WERI-Rb-1 (cell line): ENCODE data around the gene RCAN2.

Experiments
- DNase-seq: peaks from one replicate; pipeline ENCODE4 v3.0.0-alpha.2; 2020
- H3K27ac ChIP-seq: fragments of 250-450 bp; sonication (Bioruptor Pico); 2 replicates; pipeline ENCODE4 v1.5.1; 2020; ENCODE audit warnings: mild to moderate bottlenecking, moderate library complexity
- H3K27me3 ChIP-seq: fragments of 250-450 bp; sonication (Bioruptor Pico); 2 replicates; pipeline ENCODE4 v1.5.1; 2021; ENCODE audit warnings: mild to moderate bottlenecking, low read depth, moderate library complexity; ENCODE audit not compliant: insufficient read depth, severe bottlenecking
- H3K36me3 ChIP-seq: fragments of 250-450 bp; sonication (Bioruptor Pico); 2 replicates; pipeline ENCODE4 v1.5.1; 2020; ENCODE audit warnings: mild to moderate bottlenecking, moderate library complexity
- H3K4me3 ChIP-seq: 2 replicates; pipeline ENCODE4 v1.5.1; 2011; ENCODE audit warnings: low read depth, mild to moderate bottlenecking, control low read depth, low read length
- H3K9me3 ChIP-seq: fragments of 250-450 bp; sonication (Bioruptor Pico); 2 replicates; pipeline ENCODE4 v1.5.1; 2021; ENCODE audit warnings: mild to moderate bottlenecking, moderate library complexity; ENCODE audit not compliant: severe bottlenecking
- TF ChIP-seq, protein P1 (sequence below): IDR thresholded peaks from 2 replicates; pipeline ENCODE4 v1.5.1; 2011; ENCODE audit warnings: low read depth, mild to moderate bottlenecking, control low read depth, inconsistent platforms, low read length

RCAN2 gene

DNA sequence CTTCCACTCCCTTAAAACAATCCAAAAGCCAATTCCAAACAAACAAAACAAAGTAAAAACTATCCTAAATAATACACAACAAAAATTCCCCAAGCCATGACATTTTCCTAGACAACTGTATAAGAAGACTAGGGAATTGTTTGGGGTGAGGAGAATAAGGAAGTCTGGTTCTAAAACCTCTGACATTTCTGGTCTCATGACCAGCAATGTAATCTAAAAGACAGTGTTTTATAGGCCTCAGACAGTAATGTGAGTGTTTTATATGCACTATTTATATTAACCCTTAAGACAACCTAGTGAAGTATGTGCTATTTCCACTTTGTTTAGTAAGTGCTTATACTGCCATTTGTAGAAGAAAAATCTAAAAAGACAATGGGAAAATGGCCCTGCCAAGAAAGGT is 13.0 kb upstream of the RCAN2 start:
- Histone ChIP-seq H3K27ac (no peak overlapping the region), H3K4me3 (no peak overlapping the region), H3K9me3 (no peaks in the 10 kb centered on the region), H3K27me3 (no peaks in the 10 kb centered on the region), H3K36me3 (no peaks in the 10 kb centered on the region)
- no peak for DNase-seq
- TF ChIP-seq, protein P1, sequence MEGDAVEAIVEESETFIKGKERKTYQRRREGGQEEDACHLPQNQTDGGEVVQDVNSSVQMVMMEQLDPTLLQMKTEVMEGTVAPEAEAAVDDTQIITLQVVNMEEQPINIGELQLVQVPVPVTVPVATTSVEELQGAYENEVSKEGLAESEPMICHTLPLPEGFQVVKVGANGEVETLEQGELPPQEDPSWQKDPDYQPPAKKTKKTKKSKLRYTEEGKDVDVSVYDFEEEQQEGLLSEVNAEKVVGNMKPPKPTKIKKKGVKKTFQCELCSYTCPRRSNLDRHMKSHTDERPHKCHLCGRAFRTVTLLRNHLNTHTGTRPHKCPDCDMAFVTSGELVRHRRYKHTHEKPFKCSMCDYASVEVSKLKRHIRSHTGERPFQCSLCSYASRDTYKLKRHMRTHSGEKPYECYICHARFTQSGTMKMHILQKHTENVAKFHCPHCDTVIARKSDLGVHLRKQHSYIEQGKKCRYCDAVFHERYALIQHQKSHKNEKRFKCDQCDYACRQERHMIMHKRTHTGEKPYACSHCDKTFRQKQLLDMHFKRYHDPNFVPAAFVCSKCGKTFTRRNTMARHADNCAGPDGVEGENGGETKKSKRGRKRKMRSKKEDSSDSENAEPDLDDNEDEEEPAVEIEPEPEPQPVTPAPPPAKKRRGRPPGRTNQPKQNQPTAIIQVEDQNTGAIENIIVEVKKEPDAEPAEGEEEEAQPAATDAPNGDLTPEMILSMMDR: no peak

DNA sequence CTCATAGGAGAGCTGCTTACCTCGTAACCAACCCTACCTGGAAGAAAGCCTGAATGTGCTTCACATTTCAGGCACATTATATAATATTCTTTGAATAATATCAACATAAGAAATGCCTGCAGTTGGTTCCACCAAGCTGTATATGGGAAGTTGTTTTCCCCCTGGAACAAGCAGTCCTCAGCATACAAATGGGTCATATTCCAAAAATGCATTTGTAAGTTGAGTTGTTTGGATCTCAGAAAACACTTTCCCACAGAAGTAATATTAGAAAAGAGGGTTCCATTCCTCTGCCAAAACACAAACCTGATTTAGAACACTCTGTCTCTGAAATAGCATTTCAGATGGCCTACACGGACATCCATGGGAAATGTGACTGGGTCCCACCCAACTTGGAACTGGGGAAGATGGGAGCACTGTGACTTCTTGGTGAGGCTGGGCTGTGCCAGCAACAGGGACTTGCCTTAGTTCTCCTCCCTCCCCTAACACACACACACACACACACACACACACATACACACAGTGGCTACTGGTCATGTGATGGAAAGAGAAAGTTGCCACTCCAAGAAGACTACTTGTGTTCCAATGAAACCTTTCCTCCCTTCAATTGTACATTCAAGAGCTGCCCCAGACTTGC is 11.4 kb upstream of the RCAN2 start:
- Histone ChIP-seq H3K9me3 (no peaks in the 10 kb centered on the region), H3K36me3 (no peaks in the 10 kb centered on the region), H3K27ac (no peak overlapping the region), H3K27me3 (no peaks in the 10 kb centered on the region), H3K4me3 (no peak overlapping the region)
- DNase-seq: no peak
- TF ChIP-seq, protein P1: no peak

DNA sequence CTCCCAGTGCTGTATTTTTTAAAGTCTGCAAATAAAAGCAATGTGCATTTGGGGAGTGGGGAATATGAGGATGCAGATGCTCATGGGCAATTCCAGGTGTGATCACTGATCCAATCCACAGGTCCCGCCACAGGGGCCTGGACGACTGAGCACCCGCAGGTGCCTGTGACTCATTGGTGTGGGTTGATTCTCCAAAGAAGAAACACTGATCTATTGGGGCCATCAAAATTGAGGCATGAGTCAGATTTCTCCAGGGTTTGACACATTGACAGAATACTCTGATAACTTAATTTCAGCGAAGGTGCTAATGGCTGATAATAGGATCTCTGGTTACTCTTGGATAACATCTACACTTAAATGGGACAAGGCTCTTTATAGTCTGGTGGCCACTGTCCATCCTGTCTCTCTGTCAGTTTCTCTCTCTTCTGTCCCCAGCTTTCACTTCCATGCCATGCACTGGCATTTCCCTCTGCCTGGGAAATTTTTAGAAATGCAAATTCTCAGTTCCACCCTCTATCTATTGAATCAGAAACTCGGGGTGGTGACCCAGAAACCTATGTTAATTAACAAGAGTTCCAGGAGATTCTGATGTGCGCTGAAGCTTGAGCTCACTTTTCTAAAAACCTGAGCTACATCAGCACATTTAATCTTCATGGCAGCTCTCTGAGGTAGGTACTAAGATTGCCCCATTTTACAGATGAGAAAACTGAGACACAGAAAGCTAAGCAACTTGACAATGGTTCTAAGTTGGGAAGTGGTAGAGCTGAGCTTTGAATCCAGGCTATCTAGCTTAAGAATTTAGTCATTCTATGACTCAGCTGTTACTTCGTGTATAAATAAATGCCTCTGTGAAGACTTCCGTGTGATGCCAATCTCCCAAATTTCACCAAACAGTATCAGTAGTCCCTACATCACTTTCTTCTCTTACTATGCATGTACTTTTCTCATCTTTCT is 10.2 kb upstream of the RCAN2 start:
- Histone ChIP-seq H3K27ac (no peak overlapping the region), H3K27me3 (no peaks in the 10 kb centered on the region), H3K36me3 (no peaks in the 10 kb centered on the region), H3K9me3 (no peaks in the 10 kb centered on the region), H3K4me3 (no peak overlapping the region)
- no peak for DNase-seq
- TF ChIP-seq, protein P1: no peak

DNA sequence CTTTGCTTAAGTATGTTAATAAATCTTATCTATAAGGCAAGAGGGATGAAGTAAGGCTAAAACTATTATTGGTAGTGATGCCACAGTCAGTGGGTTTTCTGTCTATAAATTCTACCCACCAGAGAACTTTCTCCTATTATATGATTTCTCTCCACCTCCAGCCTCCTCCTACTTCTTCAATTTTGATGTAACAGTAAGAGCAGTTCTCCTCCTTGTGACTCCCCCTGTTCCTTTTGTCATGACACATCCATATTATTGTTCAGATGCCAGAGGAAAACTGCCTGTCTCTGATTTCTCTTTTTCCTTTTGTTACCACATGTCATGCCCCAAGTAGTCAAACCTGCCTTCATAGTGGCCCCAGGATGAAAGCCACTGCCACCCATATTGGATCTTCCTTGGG is 9.1 kb upstream of the RCAN2 start:
- TF ChIP-seq, protein P1: no peak
- Histone ChIP-seq H3K27me3 (no peaks in the 10 kb centered on the region), H3K36me3 (no peaks in the 10 kb centered on the region), H3K4me3 (no peak overlapping the region), H3K27ac (no peak overlapping the region), H3K9me3 (no peaks in the 10 kb centered on the region)
- DNase-seq: no peak

DNA sequence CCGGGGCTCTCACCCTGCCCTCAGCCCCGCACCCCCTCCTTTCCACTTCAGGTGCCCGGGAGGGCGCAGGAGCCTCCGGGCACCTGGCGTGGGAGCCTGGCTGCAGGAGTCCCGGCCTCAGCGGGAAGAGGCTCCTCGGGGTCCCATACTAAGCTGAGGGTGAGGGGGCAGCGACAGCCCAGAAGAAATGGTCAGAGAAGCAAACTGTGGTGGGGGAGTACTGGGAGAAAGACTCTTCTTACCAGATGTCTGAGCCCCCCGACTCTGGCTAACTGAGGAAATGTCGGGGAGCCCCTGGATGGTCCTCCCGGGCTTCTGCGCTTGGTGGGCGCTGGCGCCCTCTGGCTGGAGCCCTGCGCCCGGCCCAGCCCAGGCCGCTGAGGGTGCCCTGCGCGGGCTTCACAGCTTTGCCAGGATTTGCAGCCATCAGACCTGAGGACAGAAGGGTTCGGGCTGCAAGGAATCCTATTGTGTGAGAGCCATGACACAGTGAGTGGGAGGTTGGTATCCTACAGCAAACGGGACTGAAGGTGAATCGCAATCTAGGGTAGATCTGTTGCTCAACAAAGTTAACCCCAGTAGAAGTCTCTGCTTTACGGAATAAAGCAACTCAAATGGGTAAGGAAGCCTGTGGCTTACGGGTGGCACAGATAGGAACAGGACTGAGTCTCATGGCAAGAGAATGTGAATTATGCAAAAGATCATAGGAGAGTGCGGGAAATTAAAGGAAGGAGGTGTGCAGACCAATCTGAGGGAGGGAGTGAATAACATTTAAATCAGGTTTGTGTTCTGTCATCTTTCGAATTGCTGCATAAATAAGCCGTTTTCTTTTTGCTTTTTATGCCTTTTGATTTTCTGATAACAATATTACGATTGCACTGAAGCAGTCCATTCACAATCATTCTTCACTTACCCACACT is 639 bp upstream of the RCAN2 start:
- Histone ChIP-seq H3K27ac (no peak overlapping the region), H3K27me3 (peaks cover 15% of the 10 kb centered on the region), H3K4me3 (peak overlapping the region; percentile 60), H3K9me3 (no peaks in the 10 kb centered on the region), H3K36me3 (no peaks in the 10 kb centered on the region)
- TF ChIP-seq, protein P1: peak; percentile 85
- DNase-seq: peak; percentile 71
